Measurements from ENCODE around the gene PHACTR4.
A peak's percentile ranks its signal among the peaks of the same experiment; 100 is the strongest.
"Not testable (repeated sequence)": the region's sequence is repeated elsewhere in the genome, so short reads cannot be mapped to it uniquely, and the experiment has no call there.

PHACTR4 gene

GRCh38 chr1:28371010-28371377 is 1.5 kb downstream of the PHACTR4 start:
- TF ChIP-seq, protein P1, sequence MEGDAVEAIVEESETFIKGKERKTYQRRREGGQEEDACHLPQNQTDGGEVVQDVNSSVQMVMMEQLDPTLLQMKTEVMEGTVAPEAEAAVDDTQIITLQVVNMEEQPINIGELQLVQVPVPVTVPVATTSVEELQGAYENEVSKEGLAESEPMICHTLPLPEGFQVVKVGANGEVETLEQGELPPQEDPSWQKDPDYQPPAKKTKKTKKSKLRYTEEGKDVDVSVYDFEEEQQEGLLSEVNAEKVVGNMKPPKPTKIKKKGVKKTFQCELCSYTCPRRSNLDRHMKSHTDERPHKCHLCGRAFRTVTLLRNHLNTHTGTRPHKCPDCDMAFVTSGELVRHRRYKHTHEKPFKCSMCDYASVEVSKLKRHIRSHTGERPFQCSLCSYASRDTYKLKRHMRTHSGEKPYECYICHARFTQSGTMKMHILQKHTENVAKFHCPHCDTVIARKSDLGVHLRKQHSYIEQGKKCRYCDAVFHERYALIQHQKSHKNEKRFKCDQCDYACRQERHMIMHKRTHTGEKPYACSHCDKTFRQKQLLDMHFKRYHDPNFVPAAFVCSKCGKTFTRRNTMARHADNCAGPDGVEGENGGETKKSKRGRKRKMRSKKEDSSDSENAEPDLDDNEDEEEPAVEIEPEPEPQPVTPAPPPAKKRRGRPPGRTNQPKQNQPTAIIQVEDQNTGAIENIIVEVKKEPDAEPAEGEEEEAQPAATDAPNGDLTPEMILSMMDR (IDR thresholded peaks at IDR 0.05; ENCODE audit: borderline replicate concordance, insufficient read depth, low read depth, low read length), result no peak
- peak overlapping the region; percentile 81 for H3K4me3 ChIP-seq (ENCODE audit: low read depth, low read length)

GRCh38 chr1:28373450-28373849 is 3.9 kb downstream of the PHACTR4 start:
- not testable (repeated sequence) for H3K4me3 ChIP-seq (ENCODE audit: low read depth, low read length)

GRCh38 chr1:28374297-28374696 is 4.8 kb downstream of the PHACTR4 start:
- H3K4me3 ChIP-seq (ENCODE audit: low read depth, low read length), result no peak overlapping the region
- TF ChIP-seq, protein P1 (IDR thresholded peaks at IDR 0.05; ENCODE audit: borderline replicate concordance, insufficient read depth, low read depth, low read length), result no peak

DNA sequence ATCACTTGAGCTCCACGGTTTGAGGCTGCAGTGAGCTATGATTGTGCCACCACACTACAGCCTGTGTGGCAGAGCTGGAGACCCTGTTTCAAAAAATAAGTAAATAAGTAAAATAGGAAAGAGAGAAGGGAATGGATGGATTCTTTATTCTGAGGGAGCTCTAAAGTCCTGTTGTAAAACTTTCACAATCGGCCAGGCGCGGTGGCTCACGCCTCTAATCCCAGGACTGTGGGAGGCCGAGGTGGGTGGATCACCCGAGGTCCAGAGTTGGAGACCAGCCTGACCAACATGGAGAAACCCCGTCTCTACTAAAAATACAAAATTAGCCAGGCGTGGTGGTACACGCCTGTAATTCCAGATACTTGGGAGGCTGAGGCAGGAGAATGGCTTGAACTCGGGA is 6.1 kb downstream of the PHACTR4 start:
- not testable (repeated sequence) for H3K4me3 ChIP-seq (ENCODE audit: low read depth, low read length)

DNA sequence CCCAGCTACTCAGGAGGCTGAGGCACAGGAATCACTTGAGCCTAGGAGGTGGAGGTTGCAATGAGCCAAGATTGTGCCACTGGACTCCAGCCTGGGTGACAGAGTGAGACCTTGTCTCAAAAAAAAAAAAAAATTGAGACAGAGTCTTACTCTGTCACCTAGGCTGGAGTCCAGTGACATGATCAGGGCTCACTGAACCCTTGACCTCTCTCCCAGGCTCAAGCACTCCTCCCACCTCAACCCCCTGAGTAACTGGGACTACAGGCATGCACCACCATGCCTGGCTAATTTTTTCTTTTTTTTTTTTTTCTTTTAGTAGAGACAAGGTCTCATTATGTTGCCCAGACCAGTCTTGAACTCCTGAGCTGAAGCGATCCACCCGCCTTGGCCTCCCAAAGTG is 6.7 kb downstream of the PHACTR4 start:
- not testable (repeated sequence) for H3K4me3 ChIP-seq (ENCODE audit: low read depth, low read length)

- TF ChIP-seq, protein P1 (IDR thresholded peaks at IDR 0.05; ENCODE audit: borderline replicate concordance, insufficient read depth, low read depth, low read length), result no peak
These were observed 9.4 kb downstream of the PHACTR4 start for GRCh38 chr1:28378906-28379305.

DNA sequence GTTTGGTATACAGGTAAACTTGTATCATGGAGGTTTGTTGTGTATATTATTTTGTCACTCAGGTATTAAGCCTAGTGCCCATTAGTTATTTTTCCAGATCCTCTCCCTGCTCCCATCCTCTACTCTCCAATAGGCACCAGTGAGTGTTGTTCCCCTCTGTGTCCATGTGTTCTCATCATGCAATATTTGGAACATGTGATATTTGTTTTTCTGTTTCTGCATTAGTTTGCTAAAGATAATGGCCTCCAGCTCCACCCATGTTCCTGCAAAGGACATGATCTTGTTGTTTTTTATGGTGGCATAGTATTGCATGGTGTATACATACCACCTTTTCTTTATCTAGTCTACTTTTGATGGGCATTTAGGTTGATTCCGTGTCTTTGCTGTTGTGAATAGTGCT is 10.9 kb downstream of the PHACTR4 start:
- H3K4me3 ChIP-seq (ENCODE audit: low read depth, low read length), result no peak overlapping the region
- TF ChIP-seq, protein P1 (IDR thresholded peaks at IDR 0.05; ENCODE audit: borderline replicate concordance, insufficient read depth, low read depth, low read length), result no peak

More at GRCh38 chr1:28378906-28379305, 9.4 kb downstream of the PHACTR4 start:
- H3K4me3 ChIP-seq (ENCODE audit: low read depth, low read length), result no peak overlapping the region

DNA sequence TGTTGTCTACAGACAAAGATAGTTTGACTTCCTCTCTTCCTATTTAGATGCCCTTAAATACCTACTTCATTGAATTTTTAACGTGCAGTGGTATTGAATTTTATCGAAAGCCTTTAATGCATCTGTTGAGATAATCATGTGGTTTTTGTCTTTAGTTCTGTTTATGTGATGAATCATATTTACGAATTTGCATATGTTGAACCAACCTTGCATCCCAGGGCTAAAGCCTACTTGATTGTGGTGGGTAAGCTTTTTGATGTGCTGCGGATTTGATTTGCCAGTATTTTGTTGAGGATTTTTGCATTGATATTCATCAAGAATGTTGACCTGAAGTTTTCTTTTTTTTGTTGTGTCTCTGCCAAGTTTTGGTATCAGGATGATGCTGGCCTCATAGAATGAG is 14.2 kb downstream of the PHACTR4 start:
- not testable (repeated sequence) for H3K4me3 ChIP-seq (ENCODE audit: low read depth, low read length)

- H3K4me3 ChIP-seq (ENCODE audit: low read depth, low read length), result no peak overlapping the region
- TF ChIP-seq, protein P1 (IDR thresholded peaks at IDR 0.05; ENCODE audit: borderline replicate concordance, insufficient read depth, low read depth, low read length), result no peak
These were observed 22.6 kb downstream of the PHACTR4 start for GRCh38 chr1:28392027-28392652.
